ENCODE data around the gene ASPRV1.
"Not testable (repeated sequence)": the region's sequence is repeated elsewhere in the genome, so short reads cannot be mapped to it uniquely, and the experiment has no call there.

Gene ASPRV1

DNA sequence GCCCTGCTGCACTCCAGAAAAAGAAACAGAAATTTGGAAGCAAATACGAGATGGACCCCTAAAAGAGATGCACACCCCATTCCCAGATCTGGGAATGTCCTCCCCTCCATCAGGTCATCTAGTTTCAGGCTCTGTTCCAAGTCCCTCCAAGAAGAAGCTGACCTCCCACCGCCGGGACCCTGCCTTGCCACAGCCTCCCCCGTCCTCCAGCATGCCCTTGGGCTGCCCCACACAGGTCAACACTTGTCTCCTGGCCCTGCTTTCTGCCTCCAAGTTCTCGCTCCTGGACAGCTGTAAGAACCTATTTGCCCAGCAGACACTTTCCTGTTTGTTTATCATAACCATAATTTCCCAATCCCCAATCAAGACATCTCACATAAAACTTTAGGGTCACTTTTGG is 2.0 kb downstream of the ASPRV1 start:
- DNase-seq, result no peak

DNA sequence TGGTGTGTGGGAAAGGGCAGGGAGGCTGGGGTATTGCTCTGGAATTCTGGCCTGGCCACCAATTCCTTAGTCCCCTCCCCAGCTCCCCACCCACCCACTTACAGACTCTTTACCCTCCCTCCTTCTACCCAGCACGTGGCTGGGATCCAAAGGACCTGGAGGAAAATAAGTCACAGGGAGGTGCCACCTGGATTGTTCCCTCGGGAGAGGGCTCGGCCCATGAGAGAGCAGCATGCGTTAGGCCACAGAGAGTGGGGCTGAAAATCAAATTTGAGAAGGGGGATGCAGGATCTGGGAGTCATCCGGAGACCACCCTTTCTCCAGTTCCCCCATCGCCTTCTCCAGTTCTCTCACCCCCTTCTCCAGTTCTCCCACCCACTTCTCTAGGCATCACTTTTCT is 3.0 kb downstream of the ASPRV1 start:
- DNase-seq, result no peak

DNA sequence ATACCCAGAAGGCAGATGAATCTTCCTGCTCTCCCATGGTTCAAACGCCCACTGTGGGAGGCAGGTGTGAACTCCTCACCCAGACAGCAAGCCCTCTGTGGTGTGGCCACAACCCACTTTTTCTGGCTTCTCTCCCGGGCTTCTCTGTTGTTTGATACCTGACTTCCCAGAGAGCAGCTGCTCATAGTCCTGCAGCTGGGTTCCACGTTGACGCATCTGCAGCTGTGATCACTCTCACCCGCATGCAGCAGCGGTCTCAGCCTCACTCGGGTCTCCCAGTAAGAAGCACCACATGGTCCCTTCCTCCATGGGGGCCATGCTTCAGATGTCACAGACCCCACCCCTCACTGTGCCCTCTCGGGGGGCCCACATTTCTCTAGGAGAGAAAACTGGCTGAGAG is 3.5 kb downstream of the ASPRV1 start:
- no peak for DNase-seq

DNA sequence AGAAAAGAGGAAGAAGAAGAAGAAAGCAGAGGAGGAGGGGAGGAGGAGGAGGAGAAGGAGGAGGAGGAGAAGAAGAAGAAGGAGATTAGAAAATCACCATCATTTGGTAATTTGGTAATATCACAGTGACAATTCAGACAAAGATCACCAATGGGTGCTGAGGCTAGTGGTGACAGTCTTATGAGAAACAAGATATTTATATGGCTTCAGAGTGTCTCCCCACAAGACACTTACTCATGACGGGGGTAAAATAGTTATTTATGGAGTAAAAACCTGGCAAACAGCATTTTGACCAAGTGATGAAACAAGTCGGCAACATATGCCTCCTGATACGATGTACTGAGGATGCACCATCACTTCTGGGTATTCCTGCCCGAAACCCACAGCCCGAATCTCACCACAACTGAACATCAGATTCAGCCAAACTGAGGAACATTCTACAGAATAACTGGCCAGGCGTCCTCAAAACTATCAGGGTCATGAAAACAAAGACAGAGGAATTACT is 4.9 kb downstream of the ASPRV1 start:
- DNase-seq, result no peak

DNA sequence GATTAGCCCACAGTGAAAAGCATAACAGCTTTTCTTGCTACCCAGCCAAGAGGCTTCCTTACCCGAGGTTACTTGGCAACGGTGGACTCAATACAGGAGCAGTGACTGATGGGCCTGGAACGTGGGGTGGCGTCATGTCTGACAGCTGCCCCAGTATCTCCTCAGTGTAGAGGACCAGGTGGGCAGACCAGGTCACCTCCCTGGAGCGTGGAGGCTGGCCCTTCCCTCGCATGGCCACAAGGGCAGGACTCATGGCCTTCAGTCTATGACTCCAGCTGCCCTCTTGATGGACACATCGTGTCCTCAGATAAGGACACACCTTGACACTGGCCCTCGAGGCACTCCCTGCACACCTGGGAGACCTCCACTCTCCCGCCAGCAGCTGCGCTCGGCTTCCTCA is 6.4 kb downstream of the ASPRV1 start:
- DNase-seq, result no peak

DNA sequence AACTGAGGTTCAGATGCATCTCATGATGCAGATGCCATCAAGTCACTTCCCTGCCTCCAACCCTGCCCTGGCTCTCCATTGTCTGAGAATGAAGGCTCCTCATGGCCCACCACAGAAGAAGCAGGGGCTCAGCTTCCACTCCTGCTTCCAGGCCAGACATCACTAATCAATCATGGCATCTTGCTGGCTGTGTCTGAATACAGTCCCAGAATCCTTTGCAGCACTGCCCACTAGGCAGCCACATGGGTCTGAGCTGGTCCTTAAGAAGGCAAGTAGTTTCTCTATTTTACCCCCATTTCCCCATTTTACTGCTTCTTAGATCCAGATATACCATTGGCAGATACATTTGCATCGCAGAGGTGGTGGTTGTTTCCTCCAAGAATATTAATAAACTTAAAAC is 7.3 kb downstream of the ASPRV1 start:
- DNase-seq, result no peak

DNA sequence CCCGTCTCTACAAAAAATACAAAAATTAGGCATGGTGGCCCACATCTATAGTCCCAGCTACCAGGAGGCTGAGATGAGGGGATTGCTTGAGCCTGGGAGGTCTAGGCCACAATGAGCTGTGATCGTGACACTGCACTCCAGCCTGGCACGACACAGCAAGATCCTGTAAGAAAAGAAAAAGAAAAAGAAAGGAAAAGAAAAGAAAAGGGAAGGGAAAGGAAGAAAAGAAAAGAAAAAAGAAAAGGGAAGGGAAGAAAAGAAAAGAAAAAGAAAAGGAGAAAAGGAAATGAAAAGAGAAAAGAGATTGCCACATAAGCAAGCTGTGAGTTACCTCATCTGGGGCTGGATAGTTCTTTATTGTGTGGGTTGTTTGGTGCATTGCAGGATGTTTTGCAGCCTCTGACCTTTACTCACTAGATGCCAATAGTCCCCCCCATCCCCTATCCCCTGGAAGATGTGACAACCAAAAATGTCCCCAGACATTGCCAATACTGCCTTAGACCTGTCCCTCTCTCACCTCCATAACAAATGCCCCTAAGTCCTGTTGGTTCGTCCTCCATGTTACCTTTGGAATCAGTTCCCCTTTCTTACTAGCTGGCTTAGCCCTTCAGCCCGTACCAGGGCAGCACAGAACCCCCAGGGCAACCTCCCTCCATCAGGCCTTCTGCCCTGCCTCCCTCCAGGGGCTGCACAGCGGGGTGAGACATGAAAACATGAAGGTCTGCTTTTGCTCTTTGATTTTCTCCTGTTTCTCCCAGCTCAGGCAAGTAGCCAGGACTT is 8.9 kb downstream of the ASPRV1 start:
- DNase-seq, result no peak

DNA sequence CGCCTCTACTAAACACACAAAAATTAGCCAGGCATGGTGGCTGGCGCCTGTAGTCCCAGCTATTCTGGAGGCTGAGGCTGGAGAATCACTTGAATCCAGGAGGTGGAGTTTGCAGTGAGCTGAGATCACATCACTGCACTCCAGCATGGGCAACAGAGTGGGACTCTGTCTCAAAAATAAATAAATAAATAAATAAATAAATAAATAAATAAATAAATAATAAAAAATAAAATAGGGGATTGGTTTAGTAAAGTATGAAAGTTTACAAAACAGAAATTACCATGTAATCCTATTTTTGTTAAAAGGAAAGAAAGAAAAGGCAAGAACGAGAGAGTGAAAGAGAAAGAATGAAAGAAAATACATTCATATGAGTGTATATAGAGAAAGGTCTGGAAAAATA is 10.8 kb downstream of the ASPRV1 start:
- not testable (repeated sequence) for DNase-seq

DNA sequence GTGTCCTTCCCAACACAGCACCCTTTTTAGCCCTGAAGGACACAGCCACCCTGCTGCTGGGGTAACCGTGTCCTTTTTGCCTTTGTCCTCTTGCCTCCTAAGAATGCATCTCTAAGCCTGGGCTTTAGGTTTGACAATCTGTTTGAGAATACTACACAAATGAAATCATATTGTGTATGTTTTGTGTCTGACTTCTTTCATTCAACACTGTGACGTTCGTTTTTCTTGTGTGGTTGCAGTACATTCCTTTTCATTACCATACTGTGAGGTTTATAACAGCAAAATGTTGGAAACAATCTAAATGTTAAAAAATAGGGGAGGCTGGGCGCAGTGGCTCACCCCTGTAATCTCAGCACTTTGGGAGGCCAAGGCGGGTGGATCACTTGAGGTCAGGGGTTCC is 11.2 kb downstream of the ASPRV1 start:
- DNase-seq, result no peak

DNA sequence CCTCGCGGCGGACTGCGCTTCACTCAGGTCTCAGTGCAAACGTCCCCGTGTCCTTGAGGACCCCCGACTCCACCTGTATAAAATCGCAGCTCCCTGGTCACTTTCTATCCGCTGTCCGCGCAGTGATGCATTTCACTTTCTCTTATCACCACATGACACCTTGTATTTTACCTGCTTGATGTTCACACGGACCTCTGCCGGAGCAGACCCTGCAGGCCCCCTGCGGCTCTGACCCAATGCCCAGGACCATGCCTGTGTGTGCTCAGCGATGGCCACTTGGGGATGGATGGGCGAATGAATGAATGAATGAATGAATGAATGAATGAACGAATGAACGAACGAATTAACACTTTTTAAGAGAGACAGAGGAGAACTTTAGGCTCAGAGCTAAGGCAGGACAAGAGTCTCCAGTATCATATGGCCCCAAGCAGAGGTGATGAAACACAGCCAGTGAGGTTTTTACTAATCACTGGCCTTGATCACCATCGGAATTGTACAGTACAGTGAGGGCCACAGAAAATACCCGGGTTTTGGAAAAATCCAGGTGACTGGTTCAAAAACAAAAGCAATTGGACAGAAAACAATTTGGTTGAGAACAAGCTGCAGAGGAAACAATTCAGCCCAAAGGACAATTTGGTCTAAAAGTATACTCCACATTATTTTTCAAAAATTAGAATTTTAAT is 12.3 kb downstream of the ASPRV1 start:
- DNase-seq, result no peak

DNA sequence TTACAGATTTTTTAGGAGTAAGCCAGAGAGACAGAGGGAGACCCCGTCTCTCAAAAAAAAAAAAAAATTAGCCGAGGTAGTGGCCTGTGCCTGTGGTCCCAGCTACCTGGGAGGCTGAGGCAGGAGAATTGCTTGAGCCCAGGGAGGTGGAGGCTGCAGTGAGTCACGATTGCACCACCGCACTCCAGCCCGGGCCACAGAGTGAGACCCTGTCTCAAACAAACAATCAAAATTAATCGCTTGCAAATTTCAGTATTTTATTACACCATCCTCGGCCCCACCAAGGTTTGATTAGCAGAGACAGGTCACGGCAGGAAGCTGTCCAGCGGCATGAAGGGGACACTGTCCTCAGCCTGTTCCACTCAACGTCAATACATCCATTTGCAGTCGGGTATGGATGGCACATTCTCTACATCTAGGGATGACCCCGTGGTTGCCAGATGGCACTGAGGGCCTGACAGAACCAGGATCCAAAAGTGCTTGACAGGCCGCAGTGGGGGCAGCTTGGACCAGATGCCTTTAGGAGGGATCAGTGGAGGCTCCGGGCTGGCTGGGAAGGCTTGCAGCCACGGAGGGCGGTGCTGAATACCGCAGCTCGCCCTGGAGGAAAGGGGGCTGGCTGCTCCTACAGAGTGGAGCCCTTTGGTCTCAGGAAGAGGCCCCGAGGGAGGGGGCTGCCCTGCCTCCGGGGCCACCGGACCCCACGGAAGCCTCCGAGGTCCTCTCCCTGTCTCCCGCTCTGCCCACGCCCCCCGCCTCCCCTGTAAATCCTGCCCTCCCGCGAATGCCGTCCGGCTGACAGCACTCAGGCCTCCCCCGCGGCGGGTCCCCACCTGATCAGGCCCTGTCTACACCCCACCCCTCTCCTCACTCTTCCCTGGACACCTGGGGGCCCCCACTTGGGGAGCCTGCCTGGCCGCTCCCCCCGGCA is 13.1 kb downstream of the ASPRV1 start:
- DNase-seq, result no peak

DNA sequence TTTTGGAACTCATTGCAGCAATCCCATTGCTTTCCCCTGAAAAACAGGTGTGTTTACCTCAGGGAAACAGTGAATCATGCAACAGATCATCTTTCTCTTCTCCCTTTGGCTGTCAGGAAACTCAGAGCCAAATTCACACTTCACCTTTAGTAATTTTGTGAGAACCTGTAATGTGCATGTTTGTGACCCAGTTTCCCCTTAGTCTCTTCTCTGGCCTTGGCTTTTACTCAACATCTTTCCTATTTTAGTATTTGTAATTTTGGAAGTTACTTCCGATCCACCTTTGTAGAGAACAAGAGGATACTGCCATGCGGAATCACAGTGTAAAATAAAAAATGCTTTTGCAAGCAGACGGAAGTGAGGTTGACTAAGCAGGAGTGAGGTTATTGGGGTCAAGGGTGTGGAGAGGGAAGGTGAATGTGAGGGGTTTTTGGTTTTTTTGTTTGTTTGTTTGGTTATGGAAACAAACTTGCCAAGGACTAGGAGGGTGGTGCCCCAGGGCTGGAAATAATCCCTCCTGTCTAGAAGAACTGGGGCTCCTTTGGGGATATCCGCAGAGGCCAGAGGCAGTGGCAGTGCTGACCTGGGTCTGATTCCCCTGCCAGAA is 14.0 kb downstream of the ASPRV1 start:
- no peak for DNase-seq

DNA sequence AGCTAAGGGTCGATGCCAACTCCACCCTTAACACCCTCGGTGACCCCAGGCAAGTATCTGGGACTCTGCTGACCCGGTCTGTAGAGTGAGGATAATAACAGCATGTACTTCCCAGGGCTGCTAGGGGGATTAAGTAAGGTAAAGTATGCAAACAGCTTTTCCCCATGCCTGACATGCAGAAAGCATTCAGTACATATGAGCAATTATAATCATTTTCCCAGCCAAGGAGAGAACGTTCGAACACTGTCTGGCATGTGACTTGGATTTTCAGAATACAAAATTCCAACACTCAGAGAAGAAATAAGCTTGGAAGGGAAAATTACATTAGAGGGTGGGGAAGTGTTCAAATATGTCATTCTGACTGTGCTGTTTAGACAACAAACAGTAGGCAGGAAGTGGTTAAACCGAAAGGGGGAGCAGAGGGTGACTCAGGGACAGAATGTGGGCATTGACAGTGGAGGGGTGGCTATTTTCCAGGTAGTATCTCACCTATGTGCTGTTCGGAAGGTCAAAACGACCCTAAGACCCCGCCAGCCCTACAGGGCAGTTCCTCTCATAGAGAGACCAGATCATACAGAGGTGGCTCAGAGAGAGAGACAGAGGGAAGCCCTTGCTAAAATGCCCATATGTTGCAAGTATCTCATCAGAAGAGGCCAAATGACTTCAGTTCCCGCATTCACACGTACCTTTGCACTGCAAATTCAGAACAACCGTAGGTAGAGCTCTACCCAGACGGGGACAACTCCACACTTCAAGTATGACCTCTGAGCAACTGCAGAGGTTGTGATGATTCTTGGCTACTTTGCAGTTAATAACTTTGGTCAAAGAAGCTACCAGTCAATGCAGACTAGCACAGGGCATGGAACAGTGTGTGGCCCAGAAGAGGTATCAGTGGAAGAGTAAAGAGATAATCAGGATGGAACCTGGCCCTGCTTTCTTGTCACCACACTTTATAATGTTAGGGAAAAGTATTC is 14.8 kb downstream of the ASPRV1 start:
- no peak for DNase-seq

DNA sequence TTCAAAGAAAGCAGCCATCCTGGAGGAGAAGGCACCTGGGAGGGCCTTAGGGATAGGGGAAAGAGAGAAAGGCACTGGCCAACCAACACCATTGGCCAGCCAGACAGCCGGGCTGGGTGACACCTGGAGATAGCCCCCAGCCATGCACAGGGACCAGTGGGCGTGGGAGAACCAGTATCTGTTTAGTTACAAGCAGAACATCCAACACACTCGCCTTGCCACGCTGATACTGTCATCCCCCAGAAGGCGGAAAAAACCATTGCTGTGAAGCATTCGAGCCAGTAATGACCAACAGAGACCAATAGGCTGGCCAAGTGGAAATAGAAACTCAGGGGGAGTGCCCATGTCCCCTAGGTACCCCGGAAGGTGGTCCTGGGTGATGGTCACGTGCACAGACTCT is 15.5 kb downstream of the ASPRV1 start:
- no peak for DNase-seq

DNA sequence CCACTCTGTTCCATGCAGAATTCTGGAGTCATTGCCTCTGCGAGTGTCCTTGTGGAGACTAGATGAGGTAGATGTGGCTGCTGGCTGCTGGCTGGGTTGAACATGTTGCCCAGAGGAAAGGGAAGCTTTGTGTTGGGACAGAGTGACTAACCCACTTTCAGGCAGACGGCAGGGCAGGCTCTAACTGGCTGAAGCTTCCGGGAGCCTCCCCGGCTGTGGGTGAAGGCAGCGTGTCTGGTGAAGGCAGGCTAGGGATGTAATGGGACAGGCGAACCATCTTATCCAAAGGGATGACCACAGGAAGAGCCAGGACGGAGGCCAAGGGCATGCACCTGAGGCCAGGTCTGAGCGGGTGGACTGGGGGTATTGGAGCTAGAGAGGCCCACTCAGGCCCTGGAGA is 16.0 kb downstream of the ASPRV1 start:
- DNase-seq, result no peak

DNA sequence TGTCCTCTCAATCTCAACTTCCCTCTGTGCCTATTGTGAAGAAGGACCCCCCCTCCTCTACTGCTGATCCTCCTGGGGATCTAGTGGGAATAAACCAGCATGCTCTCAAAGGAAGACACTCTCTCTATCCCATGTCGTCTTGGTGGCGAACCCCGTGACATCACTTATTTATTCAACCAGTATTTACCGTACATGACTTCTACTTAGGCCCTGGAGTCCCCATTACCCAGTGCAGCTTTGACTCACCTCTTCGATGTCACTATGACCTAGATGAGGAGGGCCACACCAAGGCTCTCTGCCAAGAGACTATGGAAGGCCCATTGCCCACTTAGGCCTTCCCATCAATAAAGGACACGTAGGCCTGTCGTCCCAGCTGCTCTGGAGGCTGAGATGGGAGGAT is 16.7 kb downstream of the ASPRV1 start:
- DNase-seq, result no peak

DNA sequence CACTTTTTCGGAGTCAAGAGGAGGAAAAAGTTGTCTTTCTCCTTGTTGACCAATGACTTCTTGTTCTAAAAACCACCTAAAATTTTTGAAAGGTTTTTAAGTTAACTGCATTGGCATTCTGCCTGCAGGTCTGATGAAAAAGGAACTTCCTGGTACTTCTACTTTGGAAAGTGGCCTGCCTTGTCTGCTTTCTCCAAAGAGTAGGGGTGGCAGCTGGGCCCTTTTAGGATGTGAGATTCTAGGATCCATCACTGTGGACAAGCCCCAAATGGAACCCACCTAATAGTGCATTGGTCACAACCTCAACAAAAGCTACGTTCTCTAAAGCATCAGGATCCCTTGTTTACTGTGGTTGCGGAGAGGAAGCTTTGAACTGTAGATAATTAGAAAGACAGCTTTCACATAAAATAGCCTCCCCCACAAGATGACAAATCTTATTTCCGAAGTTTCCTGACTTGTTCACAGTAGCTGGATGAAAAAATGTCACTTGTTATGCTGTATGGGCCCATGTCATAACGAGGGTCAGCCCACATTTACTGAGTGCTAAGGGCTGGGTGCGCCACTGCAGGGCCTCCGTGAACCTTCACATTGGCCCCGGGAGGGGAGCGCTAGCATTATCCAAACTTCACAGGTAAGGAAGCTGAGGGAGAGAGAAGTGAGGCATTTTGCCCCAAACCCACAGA is 17.4 kb downstream of the ASPRV1 start:
- DNase-seq, result no peak

DNA sequence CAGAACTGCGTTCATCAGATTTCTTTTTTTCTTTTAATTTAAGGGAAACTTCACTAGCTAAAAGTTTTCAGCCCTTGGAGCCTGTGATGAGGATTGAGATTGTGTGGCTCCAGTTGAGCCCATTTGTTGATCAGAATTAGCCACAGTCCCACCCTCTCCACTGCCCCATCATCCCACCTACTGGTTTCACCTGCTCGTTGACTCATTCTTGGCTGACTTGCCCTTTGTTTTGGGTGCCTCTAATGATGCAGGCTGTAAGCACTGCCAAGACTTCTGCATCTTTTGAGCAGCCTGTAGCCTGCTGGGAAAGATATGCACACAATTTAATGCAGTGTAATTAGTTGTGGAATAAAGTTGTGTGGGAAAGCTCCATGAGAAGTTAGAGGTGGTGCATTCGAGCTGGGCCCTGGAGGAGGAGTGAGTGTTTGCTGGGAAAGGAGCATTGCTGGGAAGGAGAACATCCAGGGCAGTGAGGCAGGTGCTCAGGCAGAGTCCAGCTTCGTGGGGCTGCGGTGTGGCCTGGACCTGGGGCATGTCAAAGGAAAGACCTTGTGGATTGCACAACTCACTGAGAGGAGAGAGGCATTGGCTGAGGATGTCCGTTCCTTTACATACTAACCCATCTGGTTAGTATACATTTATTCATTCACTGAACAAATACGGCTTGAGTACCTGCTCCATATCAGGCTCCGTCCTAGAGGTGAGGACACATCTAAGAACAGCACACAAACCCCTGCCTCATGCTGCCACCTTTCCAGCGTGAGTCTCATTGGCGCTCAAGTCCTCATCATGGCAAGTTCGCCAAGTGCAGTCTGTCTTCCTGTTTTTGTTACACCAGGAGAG is 18.2 kb downstream of the ASPRV1 start:
- no peak for DNase-seq

DNA sequence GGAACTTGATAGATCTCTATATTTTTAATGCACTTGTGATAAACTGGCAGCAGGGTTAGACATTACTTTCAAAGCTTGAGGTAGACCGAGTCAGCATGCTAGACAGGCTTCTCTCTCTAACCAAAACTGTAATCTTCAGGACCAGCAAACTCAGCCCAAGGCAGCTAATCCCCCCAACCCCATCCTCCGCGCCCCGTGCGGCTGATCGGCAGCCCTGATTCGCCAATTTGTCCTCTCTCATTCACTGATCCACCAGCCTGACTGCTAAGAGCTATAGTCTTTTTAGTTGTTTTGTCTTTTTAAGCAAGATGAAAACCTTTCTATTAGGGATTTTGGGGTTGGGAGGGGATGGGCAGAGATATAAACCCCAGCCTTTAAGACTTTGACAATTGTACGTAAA is 20.7 kb downstream of the ASPRV1 start:
- no peak for DNase-seq

DNA sequence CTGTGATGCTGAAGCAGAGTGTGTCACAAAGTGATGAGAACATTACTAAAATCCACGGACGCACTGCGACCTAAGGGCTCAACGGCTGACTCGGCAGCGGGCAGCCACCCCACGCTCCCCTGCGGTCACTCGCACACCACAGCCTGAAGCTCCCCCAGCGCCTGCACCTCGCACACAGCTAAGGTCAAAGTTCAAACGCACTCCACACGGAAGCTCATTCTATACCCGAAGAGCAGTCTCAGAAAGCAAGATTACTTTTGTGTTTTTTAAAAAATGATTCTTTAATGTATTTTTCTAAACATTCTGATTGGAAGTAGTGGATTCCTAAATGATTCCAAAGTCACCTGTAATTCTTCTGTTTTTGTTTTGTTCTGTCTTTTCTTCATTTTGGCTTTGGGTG is 21.7 kb downstream of the ASPRV1 start:
- no peak for DNase-seq

Data from right hindlimb (tissue), 1 donor.